H1 (cell line): Measurements from ENCODE around the gene CLEC1A. TPM values are rescaled to one million over a fixed set of nuclear protein-coding genes. Genes with fewer than 3 reads are reported as not detected.

Experiments used
- ATF2 ChIP-seq: IDR thresholded peaks from 2 replicates; pipeline ENCODE4 v1.6.1; 2012; ENCODE audit warnings: low read length, inconsistent platforms
- CHD7 ChIP-seq: fragments of 300-600 bp; sonication (generic); IDR thresholded peaks from 2 replicates; pipeline ENCODE4 v1.7.1; 2012; ENCODE audit warnings: low read length, moderate library complexity, mild to moderate bottlenecking, inconsistent platforms; ENCODE audit not compliant: insufficient replicate concordance
- RAD21 ChIP-seq, 2 experiments: IDR thresholded peaks in 1 of 2; conservative IDR thresholded peaks in 1 of 2; 2 replicates each; pipeline ENCODE4 v1.6.1; 2011; ENCODE audit warnings: low read depth in 2 of 2, low read length in 2 of 2, improper control_type of control experiment in 1 of 2, inconsistent platforms in 1 of 2, mild to moderate bottlenecking in 1 of 2, moderate library complexity in 1 of 2
- polyA plus RNA-seq, 7 experiments: library from polyadenylated mRNA; depleted of rRNA in 3 of 7; stranded (reverse) in 5 of 7; unstranded in 2 of 7; fragments of >200 nt in 5 of 7; fragments of 200-250 nt in 2 of 7; gene quantifications; 1 replicate in 5 of 7; 2 replicates in 1 of 7; 4 replicates in 1 of 7; pipeline versions ENCODE4 v1.2.1 to v1.2.3, GENCODE V29; 2011 to 2013; ENCODE audit warnings: missing spikeins in 2 of 7, mixed read lengths in 2 of 7
- total RNA-seq: library from RNA; stranded (reverse); fragmentation: NEBNext Ultra II Directional; extraction: Animal tissue kit (Norgen Biotek cat#: 25700); gene quantifications from 2 replicates; pipeline ENCODE4 v1.2.1, GENCODE V29; 2021

Gene CLEC1A
- total and polyA plus RNA-seq, 2 of the 8 experiments (the other 6 are each of a cell fraction or from before 2014, with no cell fraction given) = 0.20 TPM; not detected in 1

- TF ChIP-seq CHD7 (no peak), ATF2 (no peak), RAD21 (IDR thresholded peaks at IDR 0.05 in 1 of 2, conservative IDR thresholded peaks at IDR 0.05 in 1 of 2; ENCODE audit: low read depth in 2 of 2, low read length in 2 of 2) (no peak)
Observed at GRCh38 chr12:10086387-10086786, 12.4 kb downstream of the CLEC1A start (continued).
